Measurements from ENCODE around the gene CHCHD6. TPM values are rescaled to one million over a fixed set of nuclear protein-coding genes. Genes with fewer than 3 reads are reported as not detected.

Gene CHCHD6
- total and polyA plus RNA-seq, 2 experiments from 2014 or later = 15.8 to 21.4 TPM

DNA sequence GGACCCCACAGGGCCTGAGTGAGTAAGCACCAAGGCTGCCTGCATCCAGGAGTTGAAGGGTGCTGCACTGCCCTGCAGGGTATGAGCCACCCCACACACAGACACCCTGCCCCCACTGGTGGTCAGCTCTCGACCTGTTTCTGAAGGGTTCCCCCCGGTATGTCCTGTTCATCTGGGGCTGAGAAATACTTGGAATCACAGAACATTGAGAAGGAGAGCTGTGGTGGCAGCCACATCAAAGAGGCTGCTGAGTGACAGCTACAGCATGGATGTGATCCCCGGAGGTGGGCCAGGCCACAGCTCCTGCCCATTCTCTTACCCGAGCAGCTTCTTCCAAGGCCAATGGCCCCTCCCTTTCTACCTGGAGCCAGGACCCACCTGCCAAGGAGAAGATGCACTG is 212.5 kb downstream of the CHCHD6 start:
- Histone ChIP-seq H3K27me3 (replicated peaks; ENCODE audit: insufficient read depth) (no peaks in the 10 kb centered on the region), H4K20me1 (ENCODE audit: insufficient read depth) (no peaks in the 10 kb centered on the region), H3K4me3 (no peak overlapping the region), H3K27ac (no peak overlapping the region), H3K4me1 (ENCODE audit: insufficient read depth) (peaks cover 9% of the 10 kb centered on the region), H3K4me2 (ENCODE audit: unreplicated experiment) (no peak overlapping the region), H3K9ac (no peak overlapping the region), H3K9me3 (ENCODE audit: low read depth) (no peaks in the 10 kb centered on the region), H3K79me2 (ENCODE audit: insufficient read depth) (no peaks in the 10 kb centered on the region), H3F3A (ENCODE audit: insufficient read depth) (no peaks in the 10 kb centered on the region), H3K36me3 (ENCODE audit: low read depth) (no peaks in the 10 kb centered on the region), H2AFZ (no peak overlapping the region), H3K9me2 (ENCODE audit: insufficient read depth) (no peaks in the 10 kb centered on the region)
- WGBS, 2 experiments (ENCODE audit: low coverage in 1 of 2, low lambda C conversion rate in 2 of 2, missing lambda C conversion rate in 2 of 2) = 85 to 90% methylated on average over 4 of the region's 4 CpGs
- TF ChIP-seq EZH2 (IDR thresholded peaks at IDR 0.05; ENCODE audit: insufficient read depth, poor library complexity, severe bottlenecking) (no peak), EZH2phosphoT487 (IDR thresholded peaks at IDR 0.05; ENCODE audit: insufficient read depth, low read depth) (no peak)
- no peak for DNase-seq
- in situ Hi-C loops (cut with MboI) = no loop called here

DNA sequence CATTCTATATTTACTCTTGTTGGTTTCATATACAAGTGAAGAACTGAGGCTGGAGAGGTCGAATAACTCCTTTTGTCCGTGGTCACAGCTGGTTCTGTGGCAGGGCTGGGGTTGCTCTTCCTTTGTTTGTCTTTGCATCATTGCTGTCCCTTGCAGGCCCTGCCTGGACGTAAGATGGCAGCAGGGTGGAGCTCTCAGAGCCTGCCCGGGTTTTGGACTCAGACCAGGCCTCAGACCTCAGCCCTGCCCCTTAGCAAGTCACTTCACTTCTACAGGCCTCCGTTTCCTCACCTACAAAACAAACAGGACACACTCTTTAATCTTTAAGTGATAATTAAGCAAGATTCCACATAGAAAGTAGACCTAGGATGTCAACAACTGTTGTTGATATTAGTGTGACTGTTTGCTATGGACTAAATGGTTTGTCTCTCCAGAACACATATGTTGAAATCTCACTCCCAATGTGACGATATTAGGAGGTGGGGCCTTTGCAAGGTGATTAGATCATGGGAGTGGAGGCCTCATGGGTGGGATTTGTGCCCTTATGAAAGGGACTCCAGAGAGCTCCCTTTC is 213.3 kb downstream of the CHCHD6 start:
- WGBS, 2 experiments (ENCODE audit: low coverage in 1 of 2, low lambda C conversion rate in 2 of 2, missing lambda C conversion rate in 2 of 2) = 81% methylated on average over 6 of the region's 6 CpGs
- no peaks in the 10 kb centered on the region for H3K79me2 ChIP-seq (ENCODE audit: insufficient read depth)
- in situ Hi-C loops (cut with MboI) = no loop called here
- no peak overlapping the region for H3K27ac ChIP-seq
- H3K4me2 ChIP-seq (ENCODE audit: unreplicated experiment) = no peak overlapping the region
- H3K27me3 ChIP-seq (replicated peaks; ENCODE audit: insufficient read depth) = no peaks in the 10 kb centered on the region
- no peaks in the 10 kb centered on the region for H3K9me3 ChIP-seq (ENCODE audit: low read depth)
- no peaks in the 10 kb centered on the region for H3K36me3 ChIP-seq (ENCODE audit: low read depth)
- H4K20me1 ChIP-seq (ENCODE audit: insufficient read depth) = no peaks in the 10 kb centered on the region
- H3K4me1 ChIP-seq (ENCODE audit: insufficient read depth) = 0 out of 2 replicates have a peak, but pooled peaks cover 1% of the 10 kb centered on the region
- TF ChIP-seq EZH2phosphoT487 (IDR thresholded peaks at IDR 0.05; ENCODE audit: insufficient read depth, low read depth) (no peak), EZH2 (IDR thresholded peaks at IDR 0.05; ENCODE audit: insufficient read depth, poor library complexity, severe bottlenecking) (no peak)
- H3K4me3 ChIP-seq = no peak overlapping the region
- no peaks in the 10 kb centered on the region for H3K9me2 ChIP-seq (ENCODE audit: insufficient read depth)
- no peak overlapping the region for H2AFZ ChIP-seq
- no peaks in the 10 kb centered on the region for H3F3A ChIP-seq (ENCODE audit: insufficient read depth)
- no peak for DNase-seq
- no peak overlapping the region for H3K9ac ChIP-seq

DNA sequence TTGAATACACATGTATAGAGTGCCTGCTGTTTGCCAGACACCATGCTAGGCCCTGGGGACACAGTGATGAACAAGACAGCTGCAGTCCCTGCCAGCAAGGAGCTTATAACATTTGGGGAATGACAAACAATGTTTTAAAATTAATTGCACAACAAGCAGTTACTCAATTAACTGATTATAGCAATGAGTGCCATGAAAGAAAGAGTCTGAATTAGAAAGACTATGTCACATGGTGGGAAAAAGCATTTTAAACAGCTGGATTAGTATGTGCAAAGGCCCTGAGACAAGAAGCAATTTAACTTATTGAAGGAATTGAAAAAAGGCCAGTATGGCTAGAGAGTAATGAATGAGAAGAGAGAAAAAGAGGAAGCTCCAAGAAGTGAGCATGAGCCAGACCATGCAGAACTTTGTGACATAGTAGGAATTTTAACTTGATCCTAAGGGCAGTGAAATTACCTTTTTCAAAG is 214.3 kb downstream of the CHCHD6 start:
- Histone ChIP-seq H3K36me3 (ENCODE audit: low read depth) (no peaks in the 10 kb centered on the region), H3K4me3 (no peak overlapping the region), H3K27me3 (replicated peaks; ENCODE audit: insufficient read depth) (no peaks in the 10 kb centered on the region), H3K4me1 (ENCODE audit: insufficient read depth) (no peaks in the 10 kb centered on the region), H3K79me2 (ENCODE audit: insufficient read depth) (no peaks in the 10 kb centered on the region), H3K9ac (no peak overlapping the region), H3F3A (ENCODE audit: insufficient read depth) (no peaks in the 10 kb centered on the region), H2AFZ (no peak overlapping the region), H4K20me1 (ENCODE audit: insufficient read depth) (no peaks in the 10 kb centered on the region), H3K27ac (no peak overlapping the region), H3K4me2 (ENCODE audit: unreplicated experiment) (no peak overlapping the region), H3K9me3 (ENCODE audit: low read depth) (no peaks in the 10 kb centered on the region), H3K9me2 (ENCODE audit: insufficient read depth) (no peaks in the 10 kb centered on the region)
- DNase-seq = no peak
- TF ChIP-seq EZH2 (IDR thresholded peaks at IDR 0.05; ENCODE audit: insufficient read depth, poor library complexity, severe bottlenecking) (no peak), EZH2phosphoT487 (IDR thresholded peaks at IDR 0.05; ENCODE audit: insufficient read depth, low read depth) (no peak)
- in situ Hi-C loops (cut with MboI) = no loop called here

DNA sequence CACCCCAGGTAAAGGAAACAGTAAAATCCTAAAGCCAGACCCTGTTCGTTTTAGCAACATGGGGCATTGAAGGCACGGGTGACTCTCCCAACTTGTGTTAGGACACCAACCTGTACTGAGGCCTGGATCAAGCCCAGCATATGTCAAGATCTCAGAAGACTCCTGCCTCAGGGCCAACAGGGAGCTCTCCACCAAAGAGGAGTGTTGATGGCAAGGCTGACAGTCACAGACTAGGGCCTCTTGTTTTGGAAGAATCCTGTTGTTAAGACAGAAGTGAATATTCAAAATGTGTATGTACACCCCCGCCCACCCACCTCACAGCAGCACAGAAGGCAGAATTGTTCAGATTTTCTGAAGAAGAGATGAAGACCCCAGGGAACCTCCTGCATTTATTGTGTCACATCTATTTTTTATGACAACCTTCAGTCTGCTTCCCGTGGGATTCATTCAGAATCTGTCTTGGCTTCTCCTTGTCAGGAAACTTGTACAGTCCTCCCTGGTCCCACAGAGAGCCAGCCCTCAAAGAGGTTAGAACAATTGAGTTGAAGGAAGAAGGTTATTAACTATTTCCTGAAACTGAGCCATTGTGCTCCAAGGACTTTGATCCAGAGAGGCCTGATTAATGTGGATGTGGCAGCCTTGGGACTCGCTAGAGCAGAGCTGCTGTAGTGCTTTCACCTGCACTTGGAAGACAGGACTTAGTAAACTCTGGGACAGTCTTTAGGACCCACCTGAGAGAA is 217.2 kb downstream of the CHCHD6 start:
- Histone ChIP-seq H3K9me3 (ENCODE audit: low read depth) (no peaks in the 10 kb centered on the region), H3K4me1 (ENCODE audit: insufficient read depth) (peaks cover 19% of the 10 kb centered on the region), H4K20me1 (ENCODE audit: insufficient read depth) (no peaks in the 10 kb centered on the region), H3F3A (ENCODE audit: insufficient read depth) (peaks cover 14% of the 10 kb centered on the region), H3K9me2 (ENCODE audit: insufficient read depth) (no peaks in the 10 kb centered on the region), H3K36me3 (ENCODE audit: low read depth) (no peaks in the 10 kb centered on the region), H3K9ac (no peak overlapping the region), H3K27ac (no peak overlapping the region), H3K27me3 (replicated peaks; ENCODE audit: insufficient read depth) (no peaks in the 10 kb centered on the region), H3K79me2 (ENCODE audit: insufficient read depth) (no peaks in the 10 kb centered on the region), H3K4me2 (ENCODE audit: unreplicated experiment) (no peak overlapping the region), H3K4me3 (no peak overlapping the region), H2AFZ (no peak overlapping the region)
- in situ Hi-C loops (cut with MboI) = no loop called here
- no peak for DNase-seq
- no peak for TF ChIP-seq EZH2phosphoT487 (IDR thresholded peaks at IDR 0.05; ENCODE audit: insufficient read depth, low read depth)
- no peak for TF ChIP-seq EZH2 (IDR thresholded peaks at IDR 0.05; ENCODE audit: insufficient read depth, poor library complexity, severe bottlenecking)
- 88 to 92% methylated on average over 5 of the region's 5 CpGs for WGBS, 2 experiments (ENCODE audit: low coverage in 1 of 2, low lambda C conversion rate in 2 of 2, missing lambda C conversion rate in 2 of 2)
